Hematopoietic multipotent progenitor cell treated with erythropoietin and hydrocortisone succinate and interleukin-3 and kit ligand, for 8 days (in vitro differentiated cells): ENCODE data around the gene TCF12.

ENCODE experiments used
- DNase-seq: peaks from one replicate; pipeline ENCODE4 v3.0.0-alpha.2; 2015

Gene TCF12

GRCh38 chr15:57326196-57326595 is 407.8 kb downstream of the TCF12 start:
- no peak for DNase-seq

- no peak for DNase-seq
These were observed 409.6 kb downstream of the TCF12 start for GRCh38 chr15:57327985-57328471.

GRCh38 chr15:57328479-57328878 is 410.0 kb downstream of the TCF12 start:
- no peak for DNase-seq

- no peak for DNase-seq
These were observed 410.5 kb downstream of the TCF12 start for GRCh38 chr15:57328897-57329296.

- DNase-seq, result no peak
These were observed 411.3 kb downstream of the TCF12 start for GRCh38 chr15:57329582-57330367.

- no peak for DNase-seq
These were observed 412.3 kb downstream of the TCF12 start for GRCh38 chr15:57330619-57331340.

- DNase-seq, result no peak
These were observed 413.9 kb downstream of the TCF12 start for GRCh38 chr15:57332326-57332725.

- DNase-seq, result no peak
These were observed 415.0 kb downstream of the TCF12 start for GRCh38 chr15:57333487-57333886.

- DNase-seq, result no peak
These were observed 415.8 kb downstream of the TCF12 start for GRCh38 chr15:57334257-57334656.

- DNase-seq, result no peak
These were observed 416.9 kb downstream of the TCF12 start for GRCh38 chr15:57335293-57335715.

GRCh38 chr15:57335719-57336118 is 417.3 kb downstream of the TCF12 start:
- no peak for DNase-seq

- DNase-seq, result no peak
These were observed 419.5 kb downstream of the TCF12 start for GRCh38 chr15:57337868-57338411.

GRCh38 chr15:57339321-57339720 is 420.9 kb downstream of the TCF12 start:
- DNase-seq, result no peak
